PC-9 (cell line): Measurements from ENCODE around the gene SFT2D3. TPM values are rescaled to one million over a fixed set of nuclear protein-coding genes. Genes with fewer than 3 reads are reported as not detected.

Source experiments
- BruUV-seq: library from RNA; stranded (reverse); fragments of 400-500 nt; replicated peaks from 2 replicates; lab custom pipeline; 2021; lab: Mats Ljungman, UMichigan
- CTCF ChIA-PET: fragments of 300-600 bp; sonication (Branson Sonifier 250); formaldehyde crosslinking; loops from one replicate; lab custom pipeline; 2022; ENCODE audit warnings: antibody characterized with exemption; lab: Charles Lee
- POLR2A ChIA-PET: fragments of 300-600 bp; sonication (Branson Sonifier 250); formaldehyde crosslinking; loops from one replicate; lab custom pipeline; 2022; ENCODE audit warnings: antibody characterized with exemption; ENCODE audit not compliant: unreplicated experiment; lab: Charles Lee
- DNase-seq, 2 experiments: peaks; one replicate each; pipeline versions ENCODE4 v3.0.0 to v3.0.0-alpha.2; 2015 to 2022; ENCODE audit warnings: mixed read lengths in 1 of 2
- H2AFZ ChIP-seq: fragments of 200-600 bp; sonication (generic); 2 replicates; pipeline ENCODE4 v1.8.1; 2017; ENCODE audit warnings: antibody characterized with exemption
- H3F3A ChIP-seq: fragments of 200-600 bp; sonication (generic); 2 replicates; pipeline ENCODE4 v1.8.1; 2017; ENCODE audit warnings: antibody characterized with exemption, mild to moderate bottlenecking, low read depth; ENCODE audit not compliant: insufficient read depth
- H3K27ac ChIP-seq: fragments of 200-600 bp; sonication (generic); 2 replicates; pipeline ENCODE4 v1.6.1; 2016; ENCODE audit warnings: mixed run types
- H3K27me3 ChIP-seq: fragments of 200-600 bp; sonication (generic); 2 replicates; pipeline ENCODE4 v1.6.1; 2016; ENCODE audit warnings: low read depth, mixed run types; ENCODE audit not compliant: insufficient read depth
- H3K36me3 ChIP-seq: fragments of 200-600 bp; sonication (generic); 2 replicates; pipeline ENCODE4 v1.6.1; 2016; ENCODE audit warnings: low read depth, mixed run types
- H3K4me1 ChIP-seq: fragments of 200-600 bp; sonication (generic); replicated peaks from 2 replicates; pipeline ENCODE4 v1.6.1; 2016; ENCODE audit warnings: mixed run types; ENCODE audit not compliant: insufficient read depth
- H3K4me2 ChIP-seq: fragments of 200-600 bp; sonication (generic); 2 replicates; pipeline ENCODE4 v1.6.1; 2017; ENCODE audit warnings: mixed run types
- H3K4me3 ChIP-seq: fragments of 200-600 bp; sonication (generic); 2 replicates; pipeline ENCODE4 v1.6.1; 2016; ENCODE audit warnings: mixed run types
- H3K79me2 ChIP-seq: fragments of 200-600 bp; sonication (generic); 2 replicates; pipeline ENCODE4 v1.6.1; 2017; ENCODE audit warnings: low read depth, mixed run types
- H3K9me2 ChIP-seq: fragments of 200-600 bp; sonication (generic); 2 replicates; pipeline ENCODE4 v1.8.1; 2017; ENCODE audit warnings: mild to moderate bottlenecking; ENCODE audit not compliant: insufficient read depth
- H3K9me3 ChIP-seq: fragments of 200-600 bp; sonication (generic); 2 replicates; pipeline ENCODE4 v1.8.1; 2016; ENCODE audit warnings: low read depth; ENCODE audit not compliant: insufficient read depth
- H4K20me1 ChIP-seq: fragments of 200-600 bp; sonication (generic); 2 replicates; pipeline ENCODE4 v1.8.1; 2017; ENCODE audit not compliant: insufficient read depth
- EZH2 ChIP-seq: fragments of 200-600 bp; sonication (generic); IDR thresholded peaks from 2 replicates; pipeline ENCODE4 v1.8.0; 2017; ENCODE audit warnings: antibody characterized with exemption, low read depth
- intact Hi-C: fragments of 100-400 bp; cut with micrococcal nuclease; formaldehyde crosslinking; loops from one replicate; pipeline ENCODE4 v1.10.0; 2022; ENCODE audit not compliant: unreplicated experiment
- total RNA-seq: library from RNA; stranded (reverse); gene quantifications from 2 replicates; pipeline ENCODE4 v1.2.3, GENCODE V29; 2021
- TF ChIP-seq, protein P1 (sequence below): fragments of 200-600 bp; sonication (generic); conservative IDR thresholded peaks from 2 replicates; pipeline ENCODE4 v1.6.1; 2017; ENCODE audit warnings: mixed run types, antibody characterized with exemption, mild to moderate bottlenecking, moderate library complexity

The SFT2D3 gene
- total RNA-seq, 1 experiment from 2014 or later: 7.3 TPM

DNA sequence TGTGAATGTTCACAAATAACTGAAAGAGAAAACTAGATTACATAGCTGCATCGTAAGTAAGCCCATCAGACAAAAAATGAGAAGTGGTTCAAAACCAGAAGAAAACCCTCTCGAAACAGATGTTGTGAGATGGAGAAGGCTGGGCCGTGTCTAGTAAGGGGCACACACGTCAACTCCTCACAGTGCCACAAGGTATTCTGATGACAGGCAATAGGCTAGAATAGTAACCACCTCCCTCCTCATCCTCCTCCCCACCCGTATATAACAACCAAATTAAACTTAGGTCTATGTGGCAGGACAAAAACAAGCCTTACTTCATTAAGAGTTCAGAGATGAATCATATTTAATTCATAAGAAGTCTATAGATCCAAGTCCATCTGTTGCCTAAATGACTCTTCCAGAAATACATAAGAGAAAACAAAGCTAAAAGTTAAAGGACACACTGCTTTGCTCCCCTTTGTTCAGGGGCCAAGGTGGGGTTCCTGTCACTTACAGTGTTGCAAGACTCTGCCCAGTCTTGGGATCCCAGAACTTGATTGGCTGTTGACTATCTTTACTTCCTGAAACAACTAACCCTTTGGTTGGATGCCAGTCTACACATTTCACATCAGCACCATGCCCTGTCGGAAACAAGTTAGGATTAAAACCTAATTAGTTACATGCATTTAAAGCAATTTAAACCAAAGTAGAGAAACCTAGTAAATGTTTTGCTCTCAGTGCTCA, 25.0 kb downstream of the SFT2D3 start:
- peaks cover 12% of the 10 kb centered on the region for H3F3A ChIP-seq
- peaks cover 16% of the 10 kb centered on the region; the same call in 1 of the 2 replicates for H3K36me3 ChIP-seq
- POLR2A ChIA-PET: interaction anchor here (0.6 to 0.7 kb wide), 2 partner anchors 82 to 461 kb away, joined by 4 to 6 read pairs; no protein-coding TSS in a partner anchor
- H3K9me3 ChIP-seq: no peaks in the 10 kb centered on the region
- peaks cover 12% of the 10 kb centered on the region for H3K4me1 ChIP-seq
- no peak for DNase-seq
- no peaks in the 10 kb centered on the region for H3K27me3 ChIP-seq
- H3K79me2 ChIP-seq: no peaks in the 10 kb centered on the region
- CTCF ChIA-PET: no interaction called here
- no TSS peak for BruUV-seq
- no peak overlapping the region for H2AFZ ChIP-seq
- intact Hi-C loops: no loop called here
- no peak overlapping the region for H3K4me3 ChIP-seq
- H3K4me2 ChIP-seq: no peak overlapping the region
- H3K9me2 ChIP-seq: no peaks in the 10 kb centered on the region
- peaks cover 8% of the 10 kb centered on the region; the same call in 1 of the 2 replicates for H4K20me1 ChIP-seq
- no peak for TF ChIP-seq EZH2
- TF ChIP-seq, protein P1, sequence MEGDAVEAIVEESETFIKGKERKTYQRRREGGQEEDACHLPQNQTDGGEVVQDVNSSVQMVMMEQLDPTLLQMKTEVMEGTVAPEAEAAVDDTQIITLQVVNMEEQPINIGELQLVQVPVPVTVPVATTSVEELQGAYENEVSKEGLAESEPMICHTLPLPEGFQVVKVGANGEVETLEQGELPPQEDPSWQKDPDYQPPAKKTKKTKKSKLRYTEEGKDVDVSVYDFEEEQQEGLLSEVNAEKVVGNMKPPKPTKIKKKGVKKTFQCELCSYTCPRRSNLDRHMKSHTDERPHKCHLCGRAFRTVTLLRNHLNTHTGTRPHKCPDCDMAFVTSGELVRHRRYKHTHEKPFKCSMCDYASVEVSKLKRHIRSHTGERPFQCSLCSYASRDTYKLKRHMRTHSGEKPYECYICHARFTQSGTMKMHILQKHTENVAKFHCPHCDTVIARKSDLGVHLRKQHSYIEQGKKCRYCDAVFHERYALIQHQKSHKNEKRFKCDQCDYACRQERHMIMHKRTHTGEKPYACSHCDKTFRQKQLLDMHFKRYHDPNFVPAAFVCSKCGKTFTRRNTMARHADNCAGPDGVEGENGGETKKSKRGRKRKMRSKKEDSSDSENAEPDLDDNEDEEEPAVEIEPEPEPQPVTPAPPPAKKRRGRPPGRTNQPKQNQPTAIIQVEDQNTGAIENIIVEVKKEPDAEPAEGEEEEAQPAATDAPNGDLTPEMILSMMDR: no peak
- H3K27ac ChIP-seq: no peak overlapping the region

DNA sequence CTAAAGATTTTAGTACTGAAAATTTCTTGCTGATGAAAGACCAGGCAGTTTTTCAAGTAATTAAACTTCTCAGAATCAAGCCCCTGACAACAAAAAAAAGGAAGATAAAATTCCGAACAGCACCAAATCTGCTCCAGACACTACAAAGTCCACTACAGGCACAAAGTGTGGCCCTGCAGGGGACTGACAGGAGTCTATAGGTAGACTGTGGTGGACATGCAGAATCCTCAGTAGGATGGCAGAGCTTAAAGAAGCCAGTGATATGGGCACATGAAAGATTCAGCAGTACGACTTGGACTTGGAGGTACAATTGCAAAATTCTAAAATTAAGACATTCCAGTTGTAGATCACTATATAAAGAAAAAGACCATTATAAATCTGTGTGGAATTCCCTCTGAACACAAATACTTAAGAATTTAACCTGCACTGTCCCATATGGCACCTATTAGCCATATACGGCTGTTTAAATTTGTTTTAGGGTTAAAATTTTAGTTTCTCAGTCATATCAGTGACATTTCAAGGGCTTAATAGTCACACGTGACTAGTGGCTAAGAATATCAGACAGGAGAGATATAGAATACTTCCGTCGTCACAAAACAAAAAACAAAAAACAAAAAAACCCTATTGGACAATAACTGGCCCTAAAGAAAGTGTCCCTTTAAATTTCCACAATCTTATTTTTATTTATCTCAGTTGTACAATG, 32.0 kb downstream of the SFT2D3 start:
- no TSS peak for BruUV-seq
- CTCF ChIA-PET: no interaction called here
- no peak overlapping the region for H3K27ac ChIP-seq

More for the DNA sequence above, 32.0 kb downstream of the SFT2D3 start:
- POLR2A ChIA-PET: interaction anchor here (0.6 kb wide), 1 partner anchor 16 kb away, joined by 3 read pairs; no protein-coding TSS in a partner anchor
- Histone ChIP-seq H4K20me1 (no peaks in the 10 kb centered on the region), H3K4me3 (no peak overlapping the region), H3K27me3 (no peaks in the 10 kb centered on the region), H3K9me2 (no peaks in the 10 kb centered on the region), H2AFZ (no peak overlapping the region), H3F3A (peaks cover 13% of the 10 kb centered on the region), H3K4me2 (no peak overlapping the region), H3K36me3 (no peaks in the 10 kb centered on the region), H3K9me3 (no peaks in the 10 kb centered on the region), H3K79me2 (no peaks in the 10 kb centered on the region), H3K4me1 (no peaks in the 10 kb centered on the region)
- intact Hi-C loops: no loop called here
- no peak for TF ChIP-seq EZH2
- TF ChIP-seq, protein P1: no peak
- DNase-seq: no peak
